AG08396 (cell line): ENCODE results near the gene ACTG1.
A peak's percentile ranks its signal among the peaks of the same experiment; 100 is the strongest.

ENCODE experiments used
- DNase-seq: peaks from one replicate; pipeline ENCODE4 v3.0.0; 2012; ENCODE audit warnings: low spot score, mixed read lengths

The ACTG1 gene

DNA sequence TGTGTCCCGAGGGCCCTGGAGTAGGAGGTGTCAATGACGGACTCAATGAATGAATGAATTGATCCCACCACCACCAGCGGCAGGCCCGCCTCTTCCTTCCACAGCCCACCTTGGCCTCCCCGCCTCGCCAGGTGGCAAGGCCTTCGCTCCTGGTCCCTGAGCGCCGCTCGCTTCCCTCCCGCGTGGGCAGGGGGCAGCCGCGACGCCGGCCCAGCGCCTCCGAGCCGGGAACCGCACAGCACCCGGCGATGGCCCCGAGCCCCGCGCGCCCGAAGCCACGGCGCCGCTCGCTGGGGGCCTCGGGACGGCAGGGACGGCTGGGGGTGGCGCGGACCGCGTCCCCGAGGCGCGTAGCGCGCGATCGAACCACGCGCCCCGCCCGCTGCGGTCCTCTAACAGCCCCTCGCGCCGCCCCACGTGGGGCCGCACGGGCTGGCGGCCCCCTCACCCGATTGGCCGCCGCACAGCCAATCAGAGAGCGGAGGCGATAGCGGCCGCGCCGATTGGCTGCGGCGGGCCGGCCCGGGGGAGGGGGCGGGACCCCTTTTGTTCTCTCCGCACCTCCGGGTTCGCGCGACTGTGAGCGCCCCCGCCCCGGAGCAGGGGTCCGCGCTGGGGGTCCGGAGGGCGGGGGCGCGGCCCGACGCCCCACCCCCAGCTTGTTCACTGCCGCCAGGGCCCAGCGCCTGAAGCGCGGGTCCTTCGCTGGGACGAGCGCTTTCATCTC, 31.4 kb downstream of the ACTG1 start:
- peak; percentile 97 for DNase-seq

- peak; percentile 67 for DNase-seq
Measured at GRCh38 chr17:81480140-81481072, 32.2 kb downstream of the ACTG1 start.

GRCh38 chr17:81479175-81480071, 33.2 kb downstream of the ACTG1 start:
- no peak for DNase-seq

DNA sequence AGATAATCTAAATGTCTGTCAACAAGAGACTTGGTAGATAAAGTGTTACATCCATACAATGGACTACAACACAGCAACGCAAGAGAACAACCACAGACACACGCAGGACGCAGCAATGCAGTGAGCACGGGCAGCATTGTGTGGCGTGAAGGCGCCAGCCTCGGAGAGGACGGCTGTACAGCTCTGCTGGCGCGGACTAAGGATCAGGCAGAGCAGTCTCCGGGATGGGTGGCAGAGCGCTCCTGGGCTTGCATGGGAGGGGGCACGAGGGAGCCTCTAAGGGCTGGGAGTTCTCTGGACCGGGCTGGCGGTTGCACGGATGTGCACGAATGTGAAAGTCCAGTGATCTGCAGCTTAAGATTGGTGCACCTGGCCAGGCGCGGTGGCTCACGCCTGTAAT, 34.5 kb downstream of the ACTG1 start:
- DNase-seq = no peak

DNA sequence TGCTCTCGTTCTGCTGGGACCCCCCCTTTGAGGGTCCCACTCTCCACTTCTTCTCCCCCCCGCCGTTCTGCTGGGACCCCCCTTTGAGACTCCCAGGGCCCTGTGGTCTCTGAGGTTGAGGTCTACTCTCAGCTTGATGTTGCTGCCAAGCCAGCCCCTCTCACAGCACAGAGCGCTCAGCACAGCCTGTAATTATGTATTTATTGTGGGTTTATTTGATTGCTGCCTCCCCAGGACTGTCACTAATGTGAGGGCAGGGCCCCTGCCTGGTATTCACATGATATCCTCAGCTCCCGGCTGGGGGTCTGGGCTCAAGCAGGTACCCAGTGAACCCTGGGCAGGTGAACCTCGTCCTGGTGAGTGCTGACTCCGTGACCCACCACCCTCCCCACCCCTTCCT, 35.4 kb downstream of the ACTG1 start:
- no peak for DNase-seq

DNA sequence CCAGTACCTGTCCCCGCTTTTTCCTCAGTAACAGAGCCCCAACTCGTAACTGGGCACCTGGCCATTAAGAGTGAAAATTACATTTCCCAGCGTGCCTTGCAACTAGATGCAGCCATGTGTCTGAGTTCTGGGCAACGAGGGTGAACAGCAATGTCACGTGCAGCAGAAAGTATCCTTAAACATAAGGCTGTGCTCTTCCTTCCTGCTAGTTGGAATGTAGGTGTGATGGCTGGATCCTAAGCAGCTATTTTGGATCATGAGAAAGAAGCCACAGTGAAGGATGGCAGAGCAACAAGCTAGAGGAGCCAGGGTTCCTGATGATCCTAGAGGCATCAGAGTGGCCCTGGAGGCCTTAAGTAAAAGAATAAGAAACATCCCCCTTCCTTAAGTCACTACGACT, 36.0 kb downstream of the ACTG1 start:
- DNase-seq = no peak

GRCh38 chr17:81476097-81476496, 36.5 kb downstream of the ACTG1 start:
- no peak for DNase-seq

DNA sequence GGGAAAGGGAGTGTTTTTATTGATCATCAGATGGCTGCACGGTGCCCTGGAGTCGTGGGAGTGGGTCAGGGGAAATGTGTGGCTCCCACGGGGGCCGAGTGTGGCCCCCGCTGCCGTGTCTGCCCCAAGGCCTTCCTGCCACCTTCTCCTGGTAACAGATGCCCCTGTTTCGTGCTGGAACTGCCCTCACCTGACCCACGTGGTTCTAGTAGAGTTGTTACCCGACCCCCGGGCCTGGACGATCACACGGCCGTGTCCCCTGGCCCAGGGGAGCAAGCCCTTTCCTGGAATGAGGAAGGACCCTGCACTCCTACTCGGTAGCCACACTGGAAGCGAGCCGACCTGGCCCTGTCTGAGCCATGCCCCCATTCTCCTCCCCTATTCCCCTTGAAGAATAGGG, 37.6 kb downstream of the ACTG1 start:
- no peak for DNase-seq

- no peak for DNase-seq
Measured at GRCh38 chr17:81473019-81473418, 39.6 kb downstream of the ACTG1 start.

- DNase-seq = peak; percentile 84
Measured at GRCh38 chr17:81471818-81472456, 40.7 kb downstream of the ACTG1 start.

DNA sequence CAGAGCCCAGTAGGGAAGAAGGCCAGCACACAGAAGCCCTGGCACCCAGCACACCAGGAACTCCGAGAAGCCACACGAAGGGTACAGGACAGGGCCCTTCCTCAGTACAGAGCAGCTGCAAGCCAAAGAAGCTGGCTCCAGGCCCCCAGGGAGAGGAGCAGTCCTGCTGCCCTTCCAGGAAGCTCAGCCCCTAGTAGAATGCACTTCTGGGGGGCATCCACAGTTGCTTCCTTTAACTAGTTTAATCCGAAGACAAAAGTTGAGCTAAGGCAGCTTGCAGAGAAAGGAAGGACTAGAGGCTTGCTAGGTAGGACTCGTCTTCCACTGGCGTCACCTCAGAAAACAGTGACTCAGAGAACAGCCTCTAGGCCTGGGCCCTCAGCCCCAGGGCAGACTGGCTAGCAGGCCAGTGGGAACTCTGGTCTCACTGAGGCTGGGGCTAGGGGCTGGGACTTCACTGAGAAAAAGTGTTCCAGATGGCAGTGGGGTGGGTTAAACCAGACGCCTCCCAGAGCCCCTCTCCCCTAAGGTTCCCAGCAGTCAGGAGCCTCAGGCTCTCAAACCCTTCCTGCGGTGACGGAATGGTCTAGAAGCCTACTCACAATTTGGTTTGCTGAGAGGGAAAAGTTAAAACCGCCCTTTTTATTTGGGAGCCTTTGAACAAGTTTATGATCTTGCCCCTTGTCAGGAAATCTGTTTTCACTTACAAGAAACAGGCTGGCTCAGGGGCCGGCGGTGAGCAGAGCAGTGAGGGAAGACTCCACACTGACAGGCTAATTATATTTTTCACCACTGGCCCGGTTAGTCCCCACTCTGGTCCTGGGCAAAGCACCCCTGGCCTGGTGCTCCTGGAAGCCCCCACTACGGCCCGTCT, 41.4 kb downstream of the ACTG1 start:
- DNase-seq = no peak

DNA sequence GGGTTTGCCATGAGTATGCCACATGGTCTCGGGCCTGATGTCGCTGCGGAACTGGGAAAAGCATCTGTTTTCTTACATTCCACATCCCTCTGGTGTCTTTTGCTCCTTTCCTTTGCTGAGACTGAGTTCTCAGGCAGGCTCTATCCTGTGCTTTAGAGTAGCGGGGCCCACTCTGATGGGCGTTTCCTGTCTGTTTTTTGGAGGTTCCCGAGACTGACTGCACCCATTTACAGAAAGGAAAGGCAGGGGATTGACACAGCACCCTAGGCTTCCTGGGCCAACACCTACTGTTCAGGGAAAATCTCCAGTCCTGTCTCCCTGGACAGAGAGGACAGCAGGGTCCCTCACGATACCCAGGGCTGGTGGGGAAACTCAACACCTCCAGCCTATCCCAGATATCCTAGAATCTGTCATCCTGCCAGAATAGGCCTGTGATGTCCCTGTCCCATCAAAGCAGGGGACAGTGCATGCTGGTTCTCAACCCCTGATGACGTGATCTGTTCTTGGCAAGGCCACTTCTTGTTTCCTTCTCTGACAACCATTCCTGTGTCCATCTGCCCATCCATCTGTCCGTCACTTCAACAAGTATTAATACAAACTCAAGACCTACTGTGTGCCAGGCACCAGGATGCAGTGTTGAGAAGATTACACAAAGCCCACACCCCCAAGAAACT, 42.2 kb downstream of the ACTG1 start:
- DNase-seq = no peak

- DNase-seq = no peak
Measured at GRCh38 chr17:81469266-81469665, 43.3 kb downstream of the ACTG1 start.

GRCh38 chr17:81468770-81469121, 43.9 kb downstream of the ACTG1 start:
- DNase-seq = no peak

DNA sequence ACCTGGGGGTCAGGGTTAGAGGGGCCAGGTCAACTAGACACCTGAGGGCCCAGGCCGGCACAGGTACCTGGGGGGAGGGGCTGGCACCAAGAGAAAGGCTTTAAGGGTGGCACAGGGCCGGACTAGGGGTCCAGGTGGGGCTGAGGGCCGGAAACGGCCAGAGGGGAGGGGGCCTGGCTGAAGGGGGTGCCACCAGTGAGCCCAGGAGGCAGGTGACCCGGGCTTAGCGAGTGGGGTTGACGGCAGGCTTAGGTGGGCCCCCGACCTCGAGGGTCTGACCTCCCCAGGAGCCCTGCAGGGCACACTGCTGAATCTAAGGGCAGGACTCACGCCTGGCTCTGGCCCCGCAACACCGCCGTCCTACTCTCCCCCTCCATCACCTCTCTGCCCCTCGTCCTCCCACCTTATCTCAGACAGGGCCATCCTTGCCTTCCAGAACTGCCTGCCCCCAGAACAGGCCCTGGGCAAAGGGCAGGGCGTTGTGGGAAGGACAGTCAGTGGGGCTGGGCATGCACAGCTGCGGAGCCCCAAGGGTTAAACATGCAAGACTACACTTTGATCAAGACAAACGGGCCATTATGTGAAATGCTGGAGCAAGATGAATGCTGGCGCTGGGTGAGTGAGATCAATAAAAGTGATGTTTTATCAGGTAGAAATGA, 44.4 kb downstream of the ACTG1 start:
- DNase-seq = no peak

DNA sequence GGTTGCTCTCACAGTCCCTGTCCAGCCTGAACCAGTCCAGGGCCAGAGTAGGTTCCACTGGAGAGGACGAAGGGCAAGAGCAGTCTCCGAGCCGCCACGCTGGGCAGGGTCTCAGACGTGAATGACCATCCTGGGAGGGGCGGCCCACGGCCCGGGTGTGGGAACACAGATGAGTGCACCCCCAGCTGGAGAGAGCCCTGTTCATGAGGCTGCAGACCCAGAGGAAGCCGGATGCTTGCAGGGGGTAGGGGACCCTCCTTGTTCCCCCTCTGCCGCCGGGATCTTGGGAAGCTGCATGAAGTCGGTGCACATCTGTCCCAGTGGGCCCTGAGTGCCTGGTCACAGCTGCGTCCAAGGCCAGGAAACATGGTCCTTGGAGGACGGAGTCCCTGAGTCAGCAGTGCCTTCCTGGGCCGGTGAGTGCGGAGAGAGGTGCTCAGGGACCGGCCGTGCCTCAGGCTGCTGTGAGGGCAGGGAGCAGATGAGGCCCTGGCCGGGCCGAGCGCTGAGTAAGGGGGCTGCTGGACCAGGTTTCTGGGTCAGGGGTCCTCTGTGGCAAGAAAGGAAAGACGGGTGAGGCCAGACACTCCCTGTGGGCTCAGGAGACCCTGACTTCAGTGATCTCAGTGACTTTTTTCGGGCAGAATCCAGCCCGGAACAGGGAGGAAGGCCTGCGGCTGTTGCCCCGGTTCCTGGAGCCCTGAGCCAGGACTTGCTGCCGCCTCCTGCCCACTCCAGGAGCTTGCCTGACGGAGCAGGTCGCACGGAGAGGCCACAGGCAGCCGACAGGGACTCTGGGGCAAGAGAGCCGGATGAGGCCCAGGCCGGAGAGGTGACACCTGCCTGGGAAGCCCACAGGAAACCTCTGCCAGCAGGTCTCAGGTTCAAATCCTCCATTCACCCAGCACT, 45.8 kb downstream of the ACTG1 start:
- no peak for DNase-seq

- no peak for DNase-seq
Measured at GRCh38 chr17:81465910-81466309, 46.7 kb downstream of the ACTG1 start.

DNA sequence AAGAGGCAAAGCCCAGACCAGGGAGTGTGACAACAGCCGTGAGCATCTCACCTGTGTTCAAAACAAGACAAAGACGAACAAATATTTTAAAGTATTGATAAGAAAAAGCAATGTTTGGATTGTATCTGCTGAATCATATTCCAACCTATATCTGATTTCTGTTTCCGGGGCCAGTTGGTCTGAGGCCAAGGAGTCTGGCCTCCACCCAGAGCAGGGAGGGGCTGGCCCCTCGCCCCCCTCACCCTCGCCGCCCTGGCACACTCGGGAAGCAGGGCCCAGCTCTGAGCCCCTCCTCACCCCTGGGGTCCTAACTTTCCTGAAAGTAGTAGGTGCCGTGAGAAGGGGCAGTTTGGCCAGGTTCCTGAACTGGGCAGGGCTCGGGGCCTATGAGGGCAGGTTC, 48.0 kb downstream of the ACTG1 start:
- no peak for DNase-seq

DNA sequence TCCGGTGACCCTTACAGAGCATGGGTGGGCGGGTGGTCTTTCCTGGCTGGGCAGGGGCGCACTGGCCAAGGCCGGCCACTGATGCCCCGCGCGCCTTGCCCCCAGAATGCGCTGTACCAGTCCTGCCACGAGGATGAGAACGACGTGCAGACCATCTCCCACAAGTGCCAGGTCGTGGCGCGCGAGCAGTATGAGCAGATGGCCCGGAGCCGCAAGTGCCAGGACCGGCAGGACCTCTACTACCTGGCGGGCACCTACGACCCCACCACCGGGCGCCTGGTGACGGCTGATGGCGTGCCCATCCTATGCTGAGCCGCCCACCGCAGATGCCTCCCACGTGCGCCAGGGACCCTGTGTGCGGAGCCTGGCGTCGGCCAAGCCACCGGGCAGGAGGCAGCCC, 49.1 kb downstream of the ACTG1 start:
- DNase-seq = no peak
